HG03135 (cell line): ENCODE data around the gene RNU2-1.
"Not testable (repeated sequence)": the region's sequence is repeated elsewhere in the genome, so short reads cannot be mapped to it uniquely, and the experiment has no call there.

Experiments
- ATAC-seq: cut with Tn5 transposase; IDR thresholded peaks from one replicate; pipeline ENCODE4 v1.9.1; 2021; ENCODE audit warnings: mild to moderate bottlenecking, moderate library complexity; ENCODE audit not compliant: unreplicated experiment

The RNU2-1 gene

DNA sequence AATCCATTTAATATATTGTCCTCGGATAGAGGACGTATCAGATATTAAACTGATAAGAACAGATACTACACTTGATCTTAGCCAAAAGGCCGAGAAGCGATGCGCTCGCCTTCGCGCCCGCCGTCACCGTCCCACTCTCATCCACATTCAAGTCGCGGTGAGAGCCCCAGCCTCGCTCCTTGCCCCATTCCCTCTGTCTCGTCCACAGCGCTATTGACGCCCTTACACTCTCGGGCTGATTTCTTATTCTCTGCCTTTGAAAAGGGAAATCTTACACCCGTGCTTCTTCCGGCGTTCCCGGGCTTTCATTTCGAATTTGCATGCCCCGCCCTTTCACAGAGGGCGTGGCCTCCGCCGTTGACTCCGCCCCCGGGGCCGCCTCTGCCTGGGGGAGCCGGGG, at the start of gene RNU2-1:
Gene RNU2-1 (minus strand): TSS at position 101 of the 400 bp plus-strand sequence.
- not testable (repeated sequence) for ATAC-seq

GRCh38 chr17:43272914-43273313, 39.1 kb upstream of the RNU2-1 start:
- ATAC-seq: not testable (repeated sequence)

DNA sequence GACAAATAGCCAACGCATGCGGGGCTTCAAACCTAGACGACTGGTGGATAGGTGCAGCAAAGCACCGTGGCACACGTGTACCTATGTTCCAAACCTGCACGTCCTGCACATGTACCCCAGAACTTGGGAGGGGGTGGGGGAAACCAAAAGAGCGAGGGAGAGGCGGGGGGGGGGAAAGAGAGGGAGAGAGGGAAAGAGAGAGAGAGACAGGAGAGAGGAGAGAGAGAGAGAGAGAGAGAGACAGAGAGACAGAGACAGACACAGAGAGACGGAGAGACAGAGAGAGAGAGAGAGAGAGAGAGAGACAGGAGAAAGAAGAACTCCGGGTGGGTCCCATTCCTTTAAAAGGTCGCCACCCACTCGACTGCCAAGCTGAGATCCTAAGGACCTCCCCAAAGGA, 38.7 kb upstream of the RNU2-1 start:
- ATAC-seq: not testable (repeated sequence)

GRCh38 chr17:43270552-43271504, 37.1 kb upstream of the RNU2-1 start:
- ATAC-seq: not testable (repeated sequence)

GRCh38 chr17:43246456-43246855, 12.7 kb upstream of the RNU2-1 start:
- not testable (repeated sequence) for ATAC-seq

GRCh38 chr17:43240596-43241352, 7.0 kb upstream of the RNU2-1 start:
- not testable (repeated sequence) for ATAC-seq

- ATAC-seq: not testable (repeated sequence)
Observed at GRCh38 chr17:43239597-43239996, 5.8 kb upstream of the RNU2-1 start.

DNA sequence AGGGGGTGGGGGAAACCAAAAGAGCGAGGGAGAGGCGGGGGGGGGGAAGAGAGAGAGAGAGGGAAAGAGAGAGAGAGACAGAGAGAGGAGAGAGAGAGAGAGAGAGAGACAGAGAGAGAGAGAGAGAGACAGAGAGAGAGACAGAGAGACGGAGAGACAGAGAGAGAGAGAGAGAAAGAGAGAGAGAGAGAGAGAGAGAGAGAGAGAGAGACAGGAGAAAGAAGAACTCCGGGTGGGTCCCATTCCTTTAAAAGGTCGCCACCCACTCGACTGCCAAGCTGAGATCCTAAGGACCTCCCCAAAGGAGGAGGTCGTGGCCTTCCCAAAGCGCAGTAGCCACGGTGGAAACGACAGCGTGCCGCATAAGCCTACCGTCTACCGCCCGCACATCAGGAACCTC, 514 bp downstream of the RNU2-1 start:
- not testable (repeated sequence) for ATAC-seq

DNA sequence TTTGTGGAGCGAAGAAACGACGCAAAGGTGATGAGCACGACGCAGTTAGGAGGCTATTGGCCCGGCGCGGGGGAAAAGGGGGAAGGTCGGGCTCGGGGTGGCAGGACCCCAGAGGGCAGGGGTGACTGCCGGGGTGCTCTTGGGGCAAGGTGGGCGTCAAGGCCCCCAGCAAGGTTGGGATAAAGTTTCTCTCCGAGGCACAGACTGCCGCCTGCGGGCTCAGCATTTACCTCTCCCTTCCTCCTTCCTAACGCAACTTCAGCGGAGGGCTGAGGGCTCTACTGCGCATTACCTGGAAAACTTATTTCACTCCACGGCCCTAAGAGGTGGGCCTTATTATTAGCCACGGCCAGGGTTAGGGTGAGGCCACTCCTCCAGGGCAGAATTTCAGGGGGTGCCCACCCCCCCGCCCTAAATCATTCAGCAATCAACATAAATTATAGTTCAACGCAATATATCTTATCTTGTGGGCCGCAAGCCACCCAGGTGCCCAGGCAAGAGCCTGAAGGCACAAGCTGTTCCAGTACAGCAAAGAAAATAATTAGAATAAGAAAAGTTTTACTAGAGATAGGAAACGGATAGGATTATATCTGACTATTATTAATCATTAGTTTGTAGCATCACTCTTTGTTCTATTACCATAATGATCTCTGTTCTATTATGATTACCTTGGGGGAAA, 1.6 kb downstream of the RNU2-1 start:
- ATAC-seq: not testable (repeated sequence)

GRCh38 chr17:43231205-43232020, 2.4 kb downstream of the RNU2-1 start:
- not testable (repeated sequence) for ATAC-seq

DNA sequence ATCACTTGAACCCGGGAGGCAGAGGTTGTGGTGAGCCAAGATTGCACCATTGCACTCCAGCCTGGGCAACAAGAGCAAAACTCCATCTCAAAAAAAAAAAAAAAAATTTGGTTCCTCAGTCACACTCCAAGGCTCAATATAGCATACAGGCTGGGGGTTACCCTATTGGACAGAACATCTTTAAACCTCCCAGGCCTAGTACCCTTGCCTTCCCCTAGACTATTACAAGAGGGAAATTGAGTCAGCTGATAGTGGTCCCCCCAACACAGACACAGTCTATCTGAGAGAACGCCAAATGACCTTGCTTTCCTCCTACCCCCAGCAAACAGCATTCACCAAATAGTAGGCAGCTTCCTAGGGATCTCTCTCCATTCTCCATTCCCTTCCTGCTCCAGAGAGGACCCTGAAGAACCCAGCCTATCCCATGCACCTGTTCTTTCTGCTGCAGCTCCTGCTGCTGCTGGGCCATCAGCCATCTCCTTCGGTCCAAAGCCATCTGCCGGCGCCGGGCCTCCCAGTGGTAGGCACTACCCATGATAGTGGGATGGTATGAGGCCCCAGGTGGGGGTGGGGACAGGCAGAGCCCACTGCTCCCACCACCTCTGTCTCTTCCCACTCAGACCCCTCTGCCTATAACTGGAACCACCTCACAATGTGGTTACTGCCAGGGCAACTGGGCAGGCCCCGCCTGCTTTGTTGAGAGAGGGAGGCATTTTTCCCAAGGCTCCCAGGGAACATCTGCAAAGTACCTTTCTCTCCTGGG, 5.6 kb downstream of the RNU2-1 start, which contains the start of gene CCDC200:
Gene CCDC200 (minus strand): TSS at position 604 of the 763 bp plus-strand sequence. CDS start 69 bp downstream, at position 535.
- ATAC-seq: not testable (repeated sequence)

DNA sequence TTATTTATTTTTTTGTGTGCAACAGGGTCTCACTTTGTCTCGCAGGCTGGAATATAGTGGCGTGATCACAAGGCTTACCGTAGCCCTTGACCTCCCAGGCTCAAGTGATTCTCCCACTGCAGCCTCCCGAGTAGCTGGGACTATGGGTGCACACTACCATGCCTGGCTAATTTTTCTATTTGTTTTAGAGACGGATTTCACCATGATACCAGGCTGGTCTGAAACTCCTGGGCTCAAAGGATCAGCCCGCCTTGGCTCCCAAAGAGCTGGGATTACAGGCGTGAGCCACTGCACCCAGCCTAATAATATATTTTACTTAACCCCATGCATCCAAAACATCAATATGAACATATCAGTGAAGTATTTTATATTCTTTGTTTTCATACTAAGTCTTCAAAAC, 7.4 kb downstream of the RNU2-1 start:
- ATAC-seq: no peak

DNA sequence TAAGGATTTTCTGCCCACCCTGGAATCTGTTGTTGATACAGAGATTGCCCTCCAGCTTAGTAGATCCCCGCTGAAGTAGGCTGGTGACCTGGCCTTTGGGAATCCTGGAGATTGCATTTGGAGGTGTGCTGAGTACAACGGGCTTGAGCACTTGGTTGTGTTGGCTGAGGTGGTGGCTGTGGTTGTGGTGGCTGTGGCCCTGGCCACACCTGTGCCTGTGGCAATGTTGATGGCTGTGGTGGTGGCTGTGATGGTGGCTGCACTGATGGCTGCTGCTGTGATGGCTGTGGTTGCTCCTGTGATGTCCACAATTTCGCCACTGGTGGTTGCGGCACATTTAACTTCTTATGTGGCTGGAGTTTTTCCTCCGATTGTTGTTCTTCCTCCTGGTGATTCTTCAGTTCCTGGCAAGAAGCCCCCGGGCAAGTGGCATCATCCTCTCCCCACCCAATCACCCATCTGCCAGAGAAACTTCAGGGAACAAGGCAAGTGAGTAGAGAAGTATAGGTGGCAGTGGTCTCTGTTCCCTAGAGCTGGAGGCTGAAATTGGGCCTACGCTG, 9.6 kb downstream of the RNU2-1 start:
- ATAC-seq: no peak

GRCh38 chr17:43220511-43221125, 13.2 kb downstream of the RNU2-1 start:
- no peak for ATAC-seq

DNA sequence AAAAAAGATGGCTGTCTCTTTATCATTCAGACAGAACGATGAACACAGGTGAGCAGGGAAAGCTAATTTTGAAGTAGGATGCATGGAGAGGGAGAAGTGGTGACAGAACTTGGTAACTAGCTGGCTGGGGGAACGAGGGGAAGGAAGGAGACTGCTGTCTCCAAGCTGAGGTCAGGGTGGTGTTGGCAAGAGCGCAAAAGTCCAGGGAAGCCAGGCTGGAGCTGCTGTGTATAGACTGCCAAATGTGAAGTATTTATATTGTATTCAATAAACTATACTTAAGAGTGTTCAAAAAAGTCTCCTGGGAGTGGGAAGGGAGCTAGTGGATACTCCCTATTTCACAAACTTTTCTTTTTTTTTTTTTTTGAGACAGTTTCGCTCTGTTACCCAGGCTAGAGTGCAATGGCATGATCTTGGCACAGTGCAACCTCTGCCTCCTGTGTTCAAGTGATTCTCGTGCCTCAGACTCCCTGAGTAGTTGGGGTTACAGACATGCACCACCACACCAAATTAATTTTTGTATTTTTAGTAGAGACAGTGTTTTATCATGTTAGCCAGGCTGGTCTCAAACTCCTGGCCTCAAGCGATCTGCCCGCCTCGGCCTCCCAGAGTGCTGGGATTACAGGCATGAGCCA, 13.9 kb downstream of the RNU2-1 start:
- no peak for ATAC-seq

- no peak for ATAC-seq
Observed at GRCh38 chr17:43219001-43219400, 14.8 kb downstream of the RNU2-1 start.

DNA sequence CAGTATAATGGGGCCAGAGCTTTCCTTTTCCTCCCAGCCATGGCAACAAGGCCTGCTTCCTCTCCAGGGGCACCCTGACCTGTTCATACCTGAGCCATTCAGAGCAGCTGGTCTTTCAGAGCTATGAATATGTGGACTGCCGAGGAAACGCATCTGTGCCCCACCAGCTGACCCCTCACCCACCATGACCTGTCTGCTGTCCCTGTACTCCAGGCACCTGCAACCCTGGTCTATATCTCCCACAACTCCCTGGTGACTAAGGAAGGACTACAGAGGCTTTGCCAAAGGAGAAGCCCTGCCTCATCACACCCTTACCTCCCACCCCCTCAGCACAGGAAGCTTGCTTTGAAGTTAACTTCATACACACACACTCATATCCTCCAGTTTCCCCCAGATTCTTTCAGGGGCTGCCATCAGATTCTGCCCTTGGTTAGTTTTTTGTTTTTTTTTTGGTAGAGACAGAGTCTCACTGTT, 16.1 kb downstream of the RNU2-1 start:
- no peak for ATAC-seq
